Measurements from ENCODE around the gene DDX41.

DNA sequence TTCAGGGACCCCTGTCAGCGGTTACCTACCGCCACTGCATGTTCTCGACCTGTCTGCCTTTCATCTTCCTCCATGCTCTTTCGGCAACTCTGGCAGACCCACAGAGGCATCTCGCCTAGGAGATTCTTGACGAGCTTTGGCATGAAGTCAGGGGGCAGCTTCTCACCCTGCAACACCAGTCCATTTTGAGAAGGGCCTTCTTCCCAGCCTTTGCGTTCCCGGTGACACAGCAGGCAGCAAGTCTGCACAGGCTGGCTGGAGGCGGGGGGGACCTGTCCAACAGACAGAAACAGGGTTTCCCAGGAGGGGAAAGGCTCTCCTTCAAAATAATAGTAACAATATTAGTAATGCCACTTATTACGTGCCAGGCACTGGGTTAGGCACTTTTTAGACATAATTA is 22.1 kb upstream of the DDX41 start:
- TF ChIP-seq EZH2 (IDR thresholded peaks at IDR 0.05; ENCODE audit: insufficient read depth, poor library complexity, severe bottlenecking) (no peak), EZH2phosphoT487 (IDR thresholded peaks at IDR 0.05; ENCODE audit: insufficient read depth, low read depth) (no peak)

Data from GM23248 (cell line).